ES-I3 (cell line): ENCODE results near the gene PRDM10.

Experiments
- H3K36me3 ChIP-seq: 2 replicates; pipeline ENCODE4 v1.6.1; 2013; ENCODE audit warnings: mild to moderate bottlenecking, low read length, control low read depth, moderate library complexity; ENCODE audit not compliant: insufficient read depth
- H3K4me1 ChIP-seq: 2 replicates; pipeline ENCODE4 v1.6.1; 2013; ENCODE audit warnings: mild to moderate bottlenecking, control low read depth, low read length; ENCODE audit not compliant: insufficient read depth
- H3K9ac ChIP-seq: 2 replicates; pipeline ENCODE4 v1.6.1; 2013; ENCODE audit warnings: low read depth, mild to moderate bottlenecking, low read length, moderate library complexity
- H3K9me3 ChIP-seq: 2 replicates; pipeline ENCODE4 v1.6.1; 2013; ENCODE audit warnings: mild to moderate bottlenecking, low read length, moderate library complexity; ENCODE audit not compliant: control insufficient read depth, insufficient read depth

PRDM10 gene

GRCh38 chr11:129861702-129862522 lies 140.7 kb downstream of the PRDM10 start:
- H3K4me1 ChIP-seq, result peaks cover 5% of the 10 kb centered on the region; the same call in 1 of the 2 replicates
- peaks cover 25% of the 10 kb centered on the region for H3K36me3 ChIP-seq
- no peak overlapping the region for H3K9ac ChIP-seq
- no peaks in the 10 kb centered on the region for H3K9me3 ChIP-seq

- Histone ChIP-seq H3K9ac (no peak overlapping the region), H3K4me1 (peaks cover 6% of the 10 kb centered on the region; the same call in 1 of the 2 replicates), H3K9me3 (no peaks in the 10 kb centered on the region), H3K36me3 (no peaks in the 10 kb centered on the region; the same call in 1 of the 2 replicates)
Observed at GRCh38 chr11:129856036-129856435, 146.6 kb downstream of the PRDM10 start.

- no peaks in the 10 kb centered on the region for H3K9me3 ChIP-seq
- peaks cover 6% of the 10 kb centered on the region; the same call in 1 of the 2 replicates for H3K4me1 ChIP-seq
- no peaks in the 10 kb centered on the region; the same call in 1 of the 2 replicates for H3K36me3 ChIP-seq
- H3K9ac ChIP-seq, result no peak overlapping the region
Observed at GRCh38 chr11:129855086-129855485, 147.5 kb downstream of the PRDM10 start.

- H3K9ac ChIP-seq, result no peak overlapping the region
- H3K9me3 ChIP-seq, result no peaks in the 10 kb centered on the region
- no peaks in the 10 kb centered on the region; the same call in 1 of the 2 replicates for H3K36me3 ChIP-seq
- H3K4me1 ChIP-seq, result peaks cover 6% of the 10 kb centered on the region; the same call in 1 of the 2 replicates
Observed at GRCh38 chr11:129854232-129854805, 148.3 kb downstream of the PRDM10 start.

- H3K36me3 ChIP-seq, result no peaks in the 10 kb centered on the region; the same call in 1 of the 2 replicates
- H3K9me3 ChIP-seq, result no peaks in the 10 kb centered on the region
- peaks cover 6% of the 10 kb centered on the region; the same call in 1 of the 2 replicates for H3K4me1 ChIP-seq
- H3K9ac ChIP-seq, result no peak overlapping the region
Observed at GRCh38 chr11:129853518-129854231, 149.0 kb downstream of the PRDM10 start.

GRCh38 chr11:129852125-129852740 lies 150.4 kb downstream of the PRDM10 start:
- Histone ChIP-seq H3K9me3 (no peaks in the 10 kb centered on the region), H3K9ac (no peak overlapping the region), H3K36me3 (no peaks in the 10 kb centered on the region; the same call in 1 of the 2 replicates), H3K4me1 (peaks cover 6% of the 10 kb centered on the region; the same call in 1 of the 2 replicates)
